Posterior vena cava (tissue), 2 donors: ENCODE data around the gene SH2D7. TPM values are rescaled to one million over a fixed set of nuclear protein-coding genes. Genes with fewer than 3 reads are reported as not detected.

Experiments used
- DNase-seq: peaks from one replicate; pipeline ENCODE4 v3.0.0-alpha.2; 2020; ENCODE audit warnings: low spot score
- intact Hi-C, 2 donors: fragments of 100-400 bp; cut with DNase I; formaldehyde crosslinking; loops; one replicate each; pipeline versions ENCODE4 v1.14.1 to v1.14.2; 2022 to 2023
- long read RNA-seq, 2 donors: library from polyadenylated mRNA; unstranded; transcript quantifications; one replicate each; pipeline ENCODE4 v2.0.0, GENCODE V29; 2020 to 2021
- total RNA-seq, 2 donors: library from RNA; stranded (reverse); fragmentation: NEBNext Ultra II Directional; extraction: Animal tissue kit (Norgen Biotek cat#: 25700); gene quantifications; one replicate each; pipeline ENCODE4 v1.2.1, GENCODE V29; 2021
- donor health status: DM: yes; HTN: yes; CAD: no.
- donor health status: DM: yes; HTN: yes; CAD: no.

Gene SH2D7
- total RNA-seq: not detected
- long read RNA-seq, donor 1: 0 reads
- long read RNA-seq, donor 2: 0 reads

- no peak for DNase-seq
- intact Hi-C loops: no loop called here
These were observed at the start of gene SH2D7 for GRCh38 chr15:78092261-78093041. Gene SH2D7, plus strand, starts transcription at chr15:78092561. Its CDS starts 24 bp downstream, at chr15:78092585.

- no peak for DNase-seq
- intact Hi-C loops: no loop called here
These were observed 47.8 kb upstream of the SH2D7 start for GRCh38 chr15:78044407-78045155.

GRCh38 chr15:78045189-78045588 lies 47.2 kb upstream of the SH2D7 start:
- intact Hi-C loops: no loop called here
- no peak for DNase-seq

- intact Hi-C loops: no loop called here
- peak; percentile 61 for DNase-seq
These were observed 45.5 kb upstream of the SH2D7 start for GRCh38 chr15:78046796-78047341.

GRCh38 chr15:78047761-78048627 lies 44.4 kb upstream of the SH2D7 start:
- intact Hi-C loops: no loop called here
- no peak for DNase-seq

GRCh38 chr15:78048628-78048920 lies 43.8 kb upstream of the SH2D7 start:
- intact Hi-C loops: no loop called here
- peak; percentile 83 for DNase-seq

GRCh38 chr15:78049691-78050440 lies 42.5 kb upstream of the SH2D7 start:
- no peak for DNase-seq
- intact Hi-C loops: no loop called here

GRCh38 chr15:78050441-78050809 lies 41.9 kb upstream of the SH2D7 start:
- no peak for DNase-seq
- intact Hi-C loops: no loop called here

- intact Hi-C loops: no loop called here
These were observed 41.5 kb upstream of the SH2D7 start for GRCh38 chr15:78050826-78051225.

GRCh38 chr15:78051596-78051995 lies 40.8 kb upstream of the SH2D7 start:
- DNase-seq: no peak
- intact Hi-C loops: no loop called here

More at GRCh38 chr15:78050826-78051225, 41.5 kb upstream of the SH2D7 start:
- no peak for DNase-seq

GRCh38 chr15:78052001-78052401 lies 40.4 kb upstream of the SH2D7 start:
- no peak for DNase-seq
- intact Hi-C loops: no loop called here

GRCh38 chr15:78052545-78052944 lies 39.8 kb upstream of the SH2D7 start:
- intact Hi-C loops: no loop called here

GRCh38 chr15:78054518-78054917 lies 37.8 kb upstream of the SH2D7 start:
- no peak for DNase-seq
- intact Hi-C loops: no loop called here

More at GRCh38 chr15:78052545-78052944, 39.8 kb upstream of the SH2D7 start:
- DNase-seq: no peak

- DNase-seq: no peak
- intact Hi-C loops: no loop called here
These were observed 37.4 kb upstream of the SH2D7 start for GRCh38 chr15:78054966-78055365.

- no peak for DNase-seq
- intact Hi-C loops: no loop called here
These were observed 36.2 kb upstream of the SH2D7 start for GRCh38 chr15:78055919-78056713.

- no peak for DNase-seq
- intact Hi-C loops: no loop called here
These were observed 35.6 kb upstream of the SH2D7 start for GRCh38 chr15:78056714-78057269.

- DNase-seq: no peak
- intact Hi-C loops: no loop called here
These were observed 34.6 kb upstream of the SH2D7 start for GRCh38 chr15:78057803-78058202.

- no peak for DNase-seq
- intact Hi-C loops: no loop called here
These were observed 33.9 kb upstream of the SH2D7 start for GRCh38 chr15:78058401-78058935.
